ENCODE results near the gene PRMT2.

DNA sequence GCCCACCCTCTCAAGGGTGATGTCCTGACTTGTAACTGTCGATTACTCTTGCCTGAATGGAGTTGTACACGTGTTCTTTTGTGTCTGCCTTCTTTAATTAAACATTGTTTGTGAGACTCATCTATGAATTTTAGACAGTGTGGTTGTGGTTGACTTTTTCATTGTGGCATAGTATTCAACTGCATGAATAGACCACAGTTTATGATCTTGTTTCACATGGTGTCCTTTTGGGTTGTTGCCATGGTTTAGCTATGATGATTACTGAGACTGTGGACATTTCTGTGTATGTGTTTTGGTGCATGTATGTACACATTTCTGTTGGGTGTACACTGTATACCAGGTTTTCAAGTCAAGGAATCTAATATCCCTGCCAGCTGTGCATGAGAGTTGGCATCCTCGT, 30.1 kb downstream of the PRMT2 start:
- TF ChIP-seq CTCF (IDR thresholded peaks at IDR 0.05) (no peak), EZH2 (IDR thresholded peaks at IDR 0.05; ENCODE audit: borderline replicate concordance, insufficient read depth, low read depth, low read length, poor library complexity, severe bottlenecking) (no peak)

Data from B cell (primary cell).